ENCODE measurements around the gene HOXC12.

DNA sequence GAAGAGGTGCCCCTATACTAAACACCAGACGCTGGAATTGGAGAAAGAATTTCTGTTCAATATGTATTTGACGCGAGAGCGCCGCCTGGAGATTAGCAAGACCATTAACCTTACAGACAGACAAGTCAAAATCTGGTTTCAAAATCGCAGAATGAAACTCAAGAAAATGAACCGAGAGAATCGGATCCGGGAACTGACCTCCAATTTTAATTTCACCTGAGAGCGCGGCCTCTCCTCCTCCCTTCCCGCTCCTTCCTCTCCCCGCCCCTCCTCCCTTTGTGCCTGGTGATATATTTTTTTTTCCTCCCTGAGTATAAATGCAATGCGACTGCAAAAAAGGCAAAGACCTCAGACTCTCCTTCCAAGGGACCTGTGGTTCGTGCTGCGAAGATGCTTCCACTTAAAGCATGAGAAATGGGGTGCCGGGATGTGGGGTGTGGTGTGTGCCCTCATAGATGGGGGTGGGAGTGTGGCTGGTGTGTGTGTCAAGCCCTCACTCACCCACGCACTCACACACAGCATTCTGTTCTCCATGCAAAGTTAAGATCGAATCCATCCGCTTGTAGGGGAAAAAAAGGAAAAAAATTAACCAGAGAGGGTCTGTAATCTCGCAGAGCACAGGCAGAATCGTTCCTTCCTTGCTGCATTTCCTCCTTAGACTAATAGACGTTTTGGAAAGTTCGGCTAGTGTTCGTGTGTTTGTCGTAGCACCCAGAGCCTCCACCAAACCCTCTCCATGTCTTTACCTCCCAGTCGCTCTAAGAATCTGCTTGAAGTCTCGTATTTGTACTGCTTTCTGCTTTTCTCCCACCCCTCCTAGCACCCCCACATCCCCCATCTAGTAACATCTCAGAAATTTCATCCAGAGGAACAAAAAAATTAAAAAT lies 34.8 kb downstream of the HOXC12 start:
- peak in 4 of 6 experiments; percentile 19 to 62 (median 50) for TF ChIP-seq CTCF (IDR thresholded peaks at IDR 0.05)
- TF ChIP-seq POLR2A (IDR thresholded peaks at IDR 0.05): no peak
